ENCODE data around the gene PSMB10.

The PSMB10 gene

DNA sequence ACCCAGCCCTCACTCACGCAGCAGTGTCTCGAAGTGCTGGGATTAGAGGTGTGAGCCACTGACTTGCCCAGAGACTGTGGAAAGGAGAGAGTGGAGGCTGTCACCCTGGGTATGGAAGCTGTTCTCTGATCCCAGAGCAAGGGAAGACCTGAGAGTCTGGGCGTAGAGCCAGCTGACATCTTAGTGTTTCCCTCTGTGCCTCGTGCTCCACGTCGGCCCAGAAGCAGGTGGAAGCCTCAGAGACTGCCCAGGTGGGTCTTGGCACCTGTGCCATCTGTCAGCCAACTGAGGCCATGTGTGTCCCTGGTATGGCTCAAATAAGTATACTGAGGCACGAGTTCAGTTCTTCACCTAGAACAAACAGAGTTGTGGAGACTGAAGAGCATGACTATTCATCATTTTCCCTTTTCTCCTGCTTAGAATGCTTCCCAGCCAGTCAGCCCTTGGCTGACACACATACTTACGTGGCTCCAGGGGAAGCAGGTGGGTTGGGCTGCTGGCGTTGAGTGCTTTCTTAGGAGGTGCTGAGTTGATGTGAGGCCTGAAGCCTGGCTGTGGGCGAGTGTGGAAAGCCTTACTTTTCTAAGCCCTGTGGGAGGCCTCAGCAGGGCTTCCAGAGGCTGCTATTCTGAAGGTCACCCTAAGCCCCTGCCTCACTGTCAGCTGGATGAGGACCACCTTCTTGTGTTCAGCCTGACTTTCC lies 13.1 kb downstream of the PSMB10 start:
- H3K4ac ChIP-seq (ENCODE audit: low read length) = no peak overlapping the region
- H2BK120ac ChIP-seq (ENCODE audit: low read depth, low read length) = no peak overlapping the region
- no peak overlapping the region for H3K27ac ChIP-seq (replicated peaks; ENCODE audit: low read length)
- no peak overlapping the region for H3K4me3 ChIP-seq (ENCODE audit: low read length in 2 of 2)
- H3K27me3 ChIP-seq (ENCODE audit: control insufficient read depth in 3 of 3, insufficient read depth in 3 of 3, low read depth in 1 of 3, low read length in 3 of 3) = no peaks in the 10 kb centered on the region
- H3K4me2 ChIP-seq (ENCODE audit: insufficient read depth, low read length, poor library complexity, severe bottlenecking) = no peak overlapping the region
- no peak overlapping the region for H4K91ac ChIP-seq (ENCODE audit: low read depth, low read length, poor library complexity)
- H2BK5ac ChIP-seq (ENCODE audit: low read length) = no peak overlapping the region
- peak overlapping the region; percentile 16 for H3K9ac ChIP-seq (ENCODE audit: low read depth, low read length, poor library complexity)
- H3K23ac ChIP-seq (ENCODE audit: low read depth, low read length, poor library complexity) = no peak overlapping the region
- no peak for DNase-seq (ENCODE audit: low spot score)
- H3K18ac ChIP-seq (ENCODE audit: low read length) = no peak overlapping the region
- H2BK12ac ChIP-seq (ENCODE audit: low read length) = no peak overlapping the region
- no peak overlapping the region for H4K8ac ChIP-seq (ENCODE audit: low read depth, low read length)
- no peak overlapping the region for H3K14ac ChIP-seq (ENCODE audit: low read length)
- H2BK15ac ChIP-seq (ENCODE audit: low read length) = no peak overlapping the region
- no peak overlapping the region for H2AFZ ChIP-seq (ENCODE audit: low read length)
- H2AK5ac ChIP-seq (ENCODE audit: low read depth, low read length) = no peak overlapping the region
- peaks cover 0 to 2% of the 10 kb centered on the region in 2 donors for H3K9me3 ChIP-seq (replicated peaks in 1 of 2; ENCODE audit: control insufficient read depth in 2 of 2, insufficient read depth in 1 of 2, low read depth in 1 of 2, low read length in 2 of 2)
- WGBS, 2 donors (ENCODE audit: extremely low coverage in 2 of 2, insufficient read length in 2 of 2, insufficient replicate concordance in 1 of 2) = no CpG with 5 or more reads among the region's 10 CpGs
- peaks cover 13 to 53% of the 10 kb centered on the region in 2 donors for H3K36me3 ChIP-seq (replicated peaks in 1 of 2; ENCODE audit: control insufficient read depth in 2 of 2, insufficient read depth in 2 of 2, low read length in 2 of 2)
- H3K79me1 ChIP-seq (ENCODE audit: low read depth, low read length) = peaks cover 18% of the 10 kb centered on the region
- H3K4me1 ChIP-seq (ENCODE audit: control insufficient read depth in 2 of 2, insufficient read depth in 1 of 2, low read depth in 1 of 2, low read length in 2 of 2) = no peaks in the 10 kb centered on the region

GRCh38 chr16:67922740-67923139 lies 13.9 kb downstream of the PSMB10 start:
- WGBS, 2 donors (ENCODE audit: extremely low coverage in 2 of 2, insufficient read length in 2 of 2, insufficient replicate concordance in 1 of 2) = no CpG with 5 or more reads among the region's 8 CpGs
- Histone ChIP-seq H3K23ac (ENCODE audit: low read depth, low read length, poor library complexity) (no peak overlapping the region), H3K4me1 (ENCODE audit: control insufficient read depth in 2 of 2, insufficient read depth in 1 of 2, low read depth in 1 of 2, low read length in 2 of 2) (no peaks in the 10 kb centered on the region), H3K4me3 (ENCODE audit: low read length in 2 of 2) (no peak overlapping the region), H3K14ac (ENCODE audit: low read length) (no peak overlapping the region), H2AFZ (ENCODE audit: low read length) (no peak overlapping the region), H3K9ac (ENCODE audit: low read depth, low read length, poor library complexity) (no peak overlapping the region), H2BK120ac (ENCODE audit: low read depth, low read length) (no peak overlapping the region), H3K27me3 (ENCODE audit: control insufficient read depth in 3 of 3, insufficient read depth in 3 of 3, low read depth in 1 of 3, low read length in 3 of 3) (no peaks in the 10 kb centered on the region), H3K4me2 (ENCODE audit: insufficient read depth, low read length, poor library complexity, severe bottlenecking) (no peak overlapping the region), H3K4ac (ENCODE audit: low read length) (no peak overlapping the region), H2BK15ac (ENCODE audit: low read length) (no peak overlapping the region), H3K27ac (replicated peaks; ENCODE audit: low read length) (no peak overlapping the region), H4K91ac (ENCODE audit: low read depth, low read length, poor library complexity) (no peak overlapping the region), H2BK5ac (ENCODE audit: low read length) (peak overlapping the region; percentile 61), H3K36me3 (replicated peaks in 1 of 2; ENCODE audit: control insufficient read depth in 2 of 2, insufficient read depth in 2 of 2, low read length in 2 of 2) (peaks cover 15 to 48% of the 10 kb centered on the region in 2 donors), H2AK5ac (ENCODE audit: low read depth, low read length) (no peak overlapping the region), H4K8ac (ENCODE audit: low read depth, low read length) (no peak overlapping the region), H3K79me1 (ENCODE audit: low read depth, low read length) (peaks cover 21% of the 10 kb centered on the region), H2BK12ac (ENCODE audit: low read length) (no peak overlapping the region), H3K9me3 (replicated peaks in 1 of 2; ENCODE audit: control insufficient read depth in 2 of 2, insufficient read depth in 1 of 2, low read depth in 1 of 2, low read length in 2 of 2) (peaks cover 0 to 2% of the 10 kb centered on the region in 2 donors), H3K18ac (ENCODE audit: low read length) (no peak overlapping the region)
- DNase-seq (ENCODE audit: low spot score) = no peak

GRCh38 chr16:67922221-67922620 lies 14.4 kb downstream of the PSMB10 start:
- H3K14ac ChIP-seq (ENCODE audit: low read length) = no peak overlapping the region
- no peak overlapping the region for H2BK12ac ChIP-seq (ENCODE audit: low read length)
- H3K9me3 ChIP-seq (replicated peaks in 1 of 2; ENCODE audit: control insufficient read depth in 2 of 2, insufficient read depth in 1 of 2, low read depth in 1 of 2, low read length in 2 of 2) = no peaks in the 10 kb centered on the region
- WGBS, 2 donors (ENCODE audit: extremely low coverage in 2 of 2, insufficient read length in 2 of 2, insufficient replicate concordance in 1 of 2) = no CpG with 5 or more reads among the region's 5 CpGs
- H3K23ac ChIP-seq (ENCODE audit: low read depth, low read length, poor library complexity) = peak overlapping the region; percentile 29
- no peak overlapping the region for H2BK15ac ChIP-seq (ENCODE audit: low read length)
- peaks cover 23% of the 10 kb centered on the region for H3K79me1 ChIP-seq (ENCODE audit: low read depth, low read length)
- peaks cover 14 to 47% of the 10 kb centered on the region in 2 donors for H3K36me3 ChIP-seq (replicated peaks in 1 of 2; ENCODE audit: control insufficient read depth in 2 of 2, insufficient read depth in 2 of 2, low read length in 2 of 2)
- H3K27ac ChIP-seq (replicated peaks; ENCODE audit: low read length) = no peak overlapping the region
- peak overlapping the region; percentile 61 for H3K9ac ChIP-seq (ENCODE audit: low read depth, low read length, poor library complexity)
- H2BK120ac ChIP-seq (ENCODE audit: low read depth, low read length) = no peak overlapping the region
- H2AK5ac ChIP-seq (ENCODE audit: low read depth, low read length) = no peak overlapping the region
- no peak overlapping the region for H3K4ac ChIP-seq (ENCODE audit: low read length)
- no peak overlapping the region for H4K8ac ChIP-seq (ENCODE audit: low read depth, low read length)
- H4K91ac ChIP-seq (ENCODE audit: low read depth, low read length, poor library complexity) = no peak overlapping the region
- no peak overlapping the region for H3K4me2 ChIP-seq (ENCODE audit: insufficient read depth, low read length, poor library complexity, severe bottlenecking)
- H2AFZ ChIP-seq (ENCODE audit: low read length) = no peak overlapping the region
- no peak overlapping the region for H3K18ac ChIP-seq (ENCODE audit: low read length)
- H3K4me3 ChIP-seq (ENCODE audit: low read length in 2 of 2) = no peak overlapping the region
- no peaks in the 10 kb centered on the region for H3K27me3 ChIP-seq (ENCODE audit: control insufficient read depth in 3 of 3, insufficient read depth in 3 of 3, low read depth in 1 of 3, low read length in 3 of 3)
- H3K4me1 ChIP-seq (ENCODE audit: control insufficient read depth in 2 of 2, insufficient read depth in 1 of 2, low read depth in 1 of 2, low read length in 2 of 2) = no peaks in the 10 kb centered on the region
- no peak overlapping the region for H2BK5ac ChIP-seq (ENCODE audit: low read length)
- no peak for DNase-seq (ENCODE audit: low spot score)

DNA sequence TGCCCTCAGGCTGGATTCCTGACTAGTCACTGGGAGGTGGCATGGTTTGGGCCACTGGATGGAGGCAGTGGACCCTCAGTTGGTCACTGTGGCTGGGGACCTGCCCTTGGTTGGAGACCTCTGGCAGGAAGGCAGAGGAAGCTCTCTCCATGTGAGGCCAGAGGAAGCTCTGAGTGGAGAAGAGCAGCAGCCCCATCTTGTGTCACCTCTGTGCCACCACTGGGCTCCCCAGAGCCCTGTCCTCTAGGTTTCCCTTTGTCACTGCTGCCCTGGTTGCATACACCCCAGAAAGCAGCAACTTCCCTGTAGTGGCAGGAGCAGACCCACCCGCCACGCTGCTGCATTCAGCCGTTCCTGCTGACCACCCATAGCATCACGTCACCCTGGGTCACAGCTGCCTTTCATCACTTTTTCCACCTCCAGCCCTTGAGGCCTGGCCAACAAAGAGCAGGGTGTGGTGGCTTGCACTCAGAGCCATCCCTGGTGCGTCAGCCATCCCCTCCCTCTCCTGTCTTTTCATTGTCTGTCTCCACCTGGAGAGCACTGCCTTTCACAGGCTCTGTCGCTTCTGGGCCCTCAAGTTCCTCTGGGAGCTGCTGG lies 16.9 kb downstream of the PSMB10 start:
- no peak overlapping the region for H2AFZ ChIP-seq (ENCODE audit: low read length)
- H4K91ac ChIP-seq (ENCODE audit: low read depth, low read length, poor library complexity) = no peak overlapping the region
- no peak overlapping the region for H2BK12ac ChIP-seq (ENCODE audit: low read length)
- peaks cover 17 to 58% of the 10 kb centered on the region in 2 donors for H3K36me3 ChIP-seq (replicated peaks in 1 of 2; ENCODE audit: control insufficient read depth in 2 of 2, insufficient read depth in 2 of 2, low read length in 2 of 2)
- H2BK15ac ChIP-seq (ENCODE audit: low read length) = no peak overlapping the region
- peaks cover 0 to 2% of the 10 kb centered on the region in 2 donors for H3K4me1 ChIP-seq (ENCODE audit: control insufficient read depth in 2 of 2, insufficient read depth in 1 of 2, low read depth in 1 of 2, low read length in 2 of 2)
- no peak overlapping the region for H2AK5ac ChIP-seq (ENCODE audit: low read depth, low read length)
- H3K79me1 ChIP-seq (ENCODE audit: low read depth, low read length) = peaks cover 29% of the 10 kb centered on the region
- H3K27ac ChIP-seq (replicated peaks; ENCODE audit: low read length) = no peak overlapping the region
- H3K9me3 ChIP-seq (replicated peaks in 1 of 2; ENCODE audit: control insufficient read depth in 2 of 2, insufficient read depth in 1 of 2, low read depth in 1 of 2, low read length in 2 of 2) = no peaks in the 10 kb centered on the region
- no peak overlapping the region for H2BK120ac ChIP-seq (ENCODE audit: low read depth, low read length)
- DNase-seq (ENCODE audit: low spot score) = no peak
- no CpG with 5 or more reads among the region's 6 CpGs for WGBS, 2 donors (ENCODE audit: extremely low coverage in 2 of 2, insufficient read length in 2 of 2, insufficient replicate concordance in 1 of 2)
- H3K14ac ChIP-seq (ENCODE audit: low read length) = peak overlapping the region; percentile 14
- H4K8ac ChIP-seq (ENCODE audit: low read depth, low read length) = no peak overlapping the region
- H3K4me3 ChIP-seq (ENCODE audit: low read length in 2 of 2) = peak overlapping the region in 1 of 2 donors; percentile 49
- no peaks in the 10 kb centered on the region for H3K27me3 ChIP-seq (ENCODE audit: control insufficient read depth in 3 of 3, insufficient read depth in 3 of 3, low read depth in 1 of 3, low read length in 3 of 3)
- H3K4me2 ChIP-seq (ENCODE audit: insufficient read depth, low read length, poor library complexity, severe bottlenecking) = no peak overlapping the region
- H3K9ac ChIP-seq (ENCODE audit: low read depth, low read length, poor library complexity) = peak overlapping the region; percentile 30
- H3K18ac ChIP-seq (ENCODE audit: low read length) = no peak overlapping the region
- H2BK5ac ChIP-seq (ENCODE audit: low read length) = no peak overlapping the region
- H3K23ac ChIP-seq (ENCODE audit: low read depth, low read length, poor library complexity) = no peak overlapping the region
- H3K4ac ChIP-seq (ENCODE audit: low read length) = no peak overlapping the region

Data from neuronal stem cell (in vitro differentiated cells).